DND-41 (cell line): ENCODE data around the gene ANKRD29.

Experiments used
- CTCF ChIP-seq: IDR thresholded peaks from 2 replicates; pipeline ENCODE4 v1.5.1; 2012; ENCODE audit warnings: borderline replicate concordance, low read length, moderate library complexity, mild to moderate bottlenecking; ENCODE audit not compliant: poor library complexity, severe bottlenecking; ENCODE audit errors: extremely low read depth
- EZH2 ChIP-seq: IDR thresholded peaks from 3 replicates; pipeline ENCODE4 v1.6.1; 2012; ENCODE audit warnings: borderline replicate concordance, low read depth, mild to moderate bottlenecking, moderate library complexity, low read length, inconsistent platforms; ENCODE audit not compliant: severe bottlenecking

- TF ChIP-seq CTCF (no peak), EZH2 (no peak)
Measured at GRCh38 chr18:23605941-23606340, 56.8 kb downstream of the ANKRD29 start.
